Mesodermal cell (in vitro differentiated cells): Measurements from ENCODE around the gene BTG2.
"Not testable (repeated sequence)": the region's sequence is repeated elsewhere in the genome, so short reads cannot be mapped to it uniquely, and the experiment has no call there.

Source experiments
- H3K27ac ChIP-seq: 2 replicates; pipeline ENCODE4 v1.7.0; 2013; ENCODE audit warnings: mild to moderate bottlenecking, low read depth, low read length, moderate library complexity; ENCODE audit not compliant: severe bottlenecking
- H3K36me3 ChIP-seq: 2 replicates; pipeline ENCODE4 v1.7.1; 2013; ENCODE audit warnings: mild to moderate bottlenecking, low read length, moderate library complexity; ENCODE audit not compliant: control insufficient read depth, insufficient read depth
- H3K4me1 ChIP-seq: one replicate; pipeline ENCODE4 v1.7.1; 2013; ENCODE audit warnings: mild to moderate bottlenecking, low read length; ENCODE audit not compliant: insufficient read depth, control insufficient read depth, poor library complexity, severe bottlenecking
- H3K4me3 ChIP-seq: 2 replicates; pipeline ENCODE4 v1.7.0; 2013; ENCODE audit warnings: low read length, control low read depth, mild to moderate bottlenecking; ENCODE audit not compliant: insufficient read depth, poor library complexity, severe bottlenecking; ENCODE audit errors: extremely low read depth
- H3K9me3 ChIP-seq: 2 replicates; pipeline ENCODE4 v1.7.1; 2013; ENCODE audit warnings: mild to moderate bottlenecking, low read length, moderate library complexity; ENCODE audit not compliant: control insufficient read depth
- WGBS, 2 experiments: methylation state at CpG; one replicate each; pipeline ENCODE4 v1.1.5; 2013; ENCODE audit warnings: missing lambda C conversion rate in 2 of 2; ENCODE audit not compliant: insufficient coverage in 2 of 2; 5-methylcytosine and 5-hydroxymethylcytosine counted together

The BTG2 gene

DNA sequence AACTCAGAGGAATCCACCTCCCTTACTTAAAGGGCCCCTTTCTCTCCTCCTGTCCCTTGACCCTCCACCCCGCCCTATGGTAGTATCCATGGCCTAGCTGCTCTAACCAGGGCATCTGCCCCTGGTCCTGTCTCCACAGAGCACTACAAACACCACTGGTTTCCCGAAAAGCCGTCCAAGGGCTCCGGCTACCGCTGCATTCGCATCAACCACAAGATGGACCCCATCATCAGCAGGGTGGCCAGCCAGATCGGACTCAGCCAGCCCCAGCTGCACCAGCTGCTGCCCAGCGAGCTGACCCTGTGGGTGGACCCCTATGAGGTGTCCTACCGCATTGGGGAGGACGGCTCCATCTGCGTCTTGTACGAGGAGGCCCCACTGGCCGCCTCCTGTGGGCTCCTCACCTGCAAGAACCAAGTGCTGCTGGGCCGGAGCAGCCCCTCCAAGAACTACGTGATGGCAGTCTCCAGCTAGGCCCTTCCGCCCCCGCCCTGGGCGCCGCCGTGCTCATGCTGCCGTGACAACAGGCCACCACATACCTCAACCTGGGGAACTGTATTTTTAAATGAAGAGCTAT, 1.7 kb downstream of the BTG2 start:
- Histone ChIP-seq H3K27ac (no peak overlapping the region), H3K4me3 (peak overlapping the region; percentile 93), H3K36me3 (peaks cover 40% of the 10 kb centered on the region), H3K9me3 (no peaks in the 10 kb centered on the region), H3K4me1 (peaks cover 24% of the 10 kb centered on the region)
- WGBS, 2 experiments: 49 to 58% methylated on average over 11 to 13 of the region's 21 CpGs

DNA sequence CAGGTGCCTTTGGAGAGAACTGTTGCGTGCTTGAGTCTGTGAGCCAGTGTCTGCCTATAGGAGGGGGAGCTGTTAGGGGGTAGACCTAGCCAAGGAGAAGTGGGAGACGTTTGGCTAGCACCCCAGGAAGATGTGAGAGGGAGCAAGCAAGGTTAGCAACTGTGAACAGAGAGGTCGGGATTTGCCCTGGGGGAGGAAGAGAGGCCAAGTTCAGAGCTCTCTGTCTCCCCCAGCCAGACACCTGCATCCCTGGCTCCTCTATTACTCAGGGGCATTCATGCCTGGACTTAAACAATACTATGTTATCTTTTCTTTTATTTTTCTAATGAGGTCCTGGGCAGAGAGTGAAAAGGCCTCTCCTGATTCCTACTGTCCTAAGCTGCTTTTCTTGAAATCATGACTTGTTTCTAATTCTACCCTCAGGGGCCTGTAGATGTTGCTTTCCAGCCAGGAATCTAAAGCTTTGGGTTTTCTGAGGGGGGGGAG, 2.4 kb downstream of the BTG2 start:
- Histone ChIP-seq H3K9me3 (no peaks in the 10 kb centered on the region), H3K4me3 (peak overlapping the region; percentile 93), H3K4me1 (peaks cover 24% of the 10 kb centered on the region), H3K36me3 (peaks cover 40% of the 10 kb centered on the region), H3K27ac (no peak overlapping the region)
- 21 to 43% methylated on average over 2 to 3 of the region's 3 CpGs for WGBS, 2 experiments

DNA sequence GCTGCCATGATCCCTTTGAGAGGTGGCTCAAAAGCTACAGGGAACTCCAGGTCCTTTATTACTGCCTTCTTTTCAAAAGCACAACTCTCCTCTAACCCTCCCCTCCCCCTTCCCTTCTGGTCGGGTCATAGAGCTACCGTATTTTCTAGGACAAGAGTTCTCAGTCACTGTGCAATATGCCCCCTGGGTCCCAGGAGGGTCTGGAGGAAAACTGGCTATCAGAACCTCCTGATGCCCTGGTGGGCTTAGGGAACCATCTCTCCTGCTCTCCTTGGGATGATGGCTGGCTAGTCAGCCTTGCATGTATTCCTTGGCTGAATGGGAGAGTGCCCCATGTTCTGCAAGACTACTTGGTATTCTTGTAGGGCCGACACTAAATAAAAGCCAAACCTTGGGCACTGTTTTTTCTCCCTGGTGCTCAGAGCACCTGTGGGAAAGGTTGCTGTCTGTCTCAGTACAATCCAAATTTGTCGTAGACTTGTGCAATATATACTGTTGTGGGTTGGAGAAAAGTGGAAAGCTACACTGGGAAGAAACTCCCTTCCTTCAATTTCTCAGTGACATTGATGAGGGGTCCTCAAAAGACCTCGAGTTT, 3.1 kb downstream of the BTG2 start:
- H3K4me3 ChIP-seq: peak overlapping the region; percentile 93
- no peaks in the 10 kb centered on the region for H3K9me3 ChIP-seq

DNA sequence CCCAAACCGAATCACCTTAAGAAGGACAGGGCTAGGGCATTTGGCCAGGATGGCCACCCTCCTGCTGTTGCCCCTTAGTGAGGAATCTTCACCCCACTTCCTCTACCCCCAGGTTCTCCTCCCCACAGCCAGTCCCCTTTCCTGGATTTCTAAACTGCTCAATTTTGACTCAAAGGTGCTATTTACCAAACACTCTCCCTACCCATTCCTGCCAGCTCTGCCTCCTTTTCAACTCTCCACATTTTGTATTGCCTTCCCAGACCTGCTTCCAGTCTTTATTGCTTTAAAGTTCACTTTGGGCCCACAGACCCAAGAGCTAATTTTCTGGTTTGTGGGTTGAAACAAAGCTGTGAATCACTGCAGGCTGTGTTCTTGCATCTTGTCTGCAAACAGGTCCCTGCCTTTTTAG, 3.6 kb downstream of the BTG2 start:
- peaks cover 46% of the 10 kb centered on the region for H3K36me3 ChIP-seq
- no peak overlapping the region for H3K27ac ChIP-seq
- H3K4me1 ChIP-seq: peaks cover 24% of the 10 kb centered on the region
- no peaks in the 10 kb centered on the region for H3K9me3 ChIP-seq
- WGBS, 2 experiments: 80 to 91% methylated on average over 1 of the region's 1 CpG
- H3K4me3 ChIP-seq: peak overlapping the region; percentile 93

More for the DNA sequence above, 3.1 kb downstream of the BTG2 start:
- peaks cover 24% of the 10 kb centered on the region for H3K4me1 ChIP-seq
- no peak overlapping the region for H3K27ac ChIP-seq
- peaks cover 43% of the 10 kb centered on the region for H3K36me3 ChIP-seq
- WGBS, 2 experiments: 44 to 50% methylated on average over 4 of the region's 5 CpGs

DNA sequence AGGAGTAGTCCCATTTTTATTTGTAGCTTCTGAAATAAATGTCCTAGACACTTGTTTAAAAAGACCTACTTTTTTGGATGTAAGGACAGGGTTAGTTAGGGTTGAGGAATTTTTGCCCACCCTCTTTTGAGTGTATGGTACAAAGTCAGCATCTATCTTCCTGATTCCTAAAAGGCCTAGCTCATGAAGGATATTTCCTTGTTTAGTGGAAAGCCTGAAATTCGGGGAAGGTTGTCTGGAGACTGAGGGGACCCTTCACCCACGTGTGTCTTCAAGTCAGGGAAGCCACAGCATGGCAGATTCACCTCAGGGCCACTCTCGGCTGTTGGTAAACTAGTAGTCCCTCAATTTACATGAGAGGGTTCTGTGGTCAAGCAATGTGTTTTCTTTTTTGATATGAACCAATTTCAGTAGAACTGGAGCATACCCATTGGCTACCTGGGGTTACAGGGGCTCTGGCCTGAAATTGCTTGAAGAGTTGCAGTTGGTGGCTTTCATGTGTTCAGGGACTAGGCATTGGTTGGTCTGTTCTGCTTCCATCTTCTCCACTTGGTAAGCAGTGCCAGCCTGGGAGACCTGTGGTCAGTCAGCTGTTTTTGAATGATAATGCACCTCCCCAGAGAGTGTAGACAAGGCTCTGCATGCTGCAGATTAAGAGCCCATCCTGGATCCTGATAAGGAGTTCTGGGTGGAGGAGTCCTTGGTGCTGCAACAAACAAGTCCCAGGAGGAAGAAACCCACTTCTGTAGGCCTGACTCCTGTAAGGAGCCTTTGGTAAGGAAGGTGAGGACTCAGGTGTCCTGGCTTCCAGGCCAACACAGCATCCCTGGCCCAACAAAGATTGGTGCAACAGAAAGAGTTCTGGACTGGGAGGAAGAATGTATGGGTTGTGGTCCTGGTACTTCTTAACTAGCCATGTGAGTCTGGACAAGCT, 6.3 kb downstream of the BTG2 start:
- Histone ChIP-seq H3K36me3 (peaks cover 46% of the 10 kb centered on the region), H3K9me3 (no peaks in the 10 kb centered on the region), H3K27ac (no peak overlapping the region), H3K4me1 (peaks cover 27% of the 10 kb centered on the region), H3K4me3 (no peak overlapping the region)
- 83 to 100% methylated on average over 2 of the region's 3 CpGs for WGBS, 2 experiments

DNA sequence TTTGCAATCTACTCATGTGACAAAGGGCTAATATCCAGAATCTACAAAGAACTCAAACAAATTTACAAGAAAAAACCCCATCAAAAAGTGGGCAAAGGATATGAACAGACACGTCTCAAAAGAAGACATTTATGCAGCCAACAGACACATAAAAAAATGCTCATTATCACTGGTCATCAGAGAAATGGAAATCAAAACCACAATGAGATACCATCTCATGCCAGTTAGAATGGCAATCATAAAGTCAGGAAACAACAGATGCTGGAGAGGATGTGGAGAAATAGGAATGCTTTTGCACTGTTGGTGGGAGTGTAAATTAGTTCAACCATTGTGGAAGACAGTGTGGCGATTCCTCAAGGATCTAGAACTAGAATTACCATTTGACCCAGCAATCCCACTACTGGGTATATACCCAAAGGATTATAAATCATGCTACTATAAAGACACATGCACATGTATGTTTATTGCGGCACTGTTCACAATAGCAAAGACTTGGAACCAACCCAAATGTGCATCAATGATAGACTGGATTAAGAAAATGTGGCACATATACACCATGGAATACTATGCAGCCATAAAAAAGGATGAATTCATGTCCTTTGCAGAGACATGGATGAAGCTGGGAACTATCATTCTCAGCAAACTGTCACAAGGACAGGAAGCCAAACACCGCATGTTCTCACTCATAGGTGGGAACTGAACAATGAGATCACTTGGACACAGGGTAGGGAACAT, 8.9 kb downstream of the BTG2 start:
- H3K9me3 ChIP-seq, H3K4me3 ChIP-seq, H3K27ac ChIP-seq, H3K4me1 ChIP-seq: not testable (repeated sequence)
- peaks cover 20% of the 10 kb centered on the region for H3K36me3 ChIP-seq
- WGBS, 2 experiments: 100% methylated on average over 1 of the region's 4 CpGs

DNA sequence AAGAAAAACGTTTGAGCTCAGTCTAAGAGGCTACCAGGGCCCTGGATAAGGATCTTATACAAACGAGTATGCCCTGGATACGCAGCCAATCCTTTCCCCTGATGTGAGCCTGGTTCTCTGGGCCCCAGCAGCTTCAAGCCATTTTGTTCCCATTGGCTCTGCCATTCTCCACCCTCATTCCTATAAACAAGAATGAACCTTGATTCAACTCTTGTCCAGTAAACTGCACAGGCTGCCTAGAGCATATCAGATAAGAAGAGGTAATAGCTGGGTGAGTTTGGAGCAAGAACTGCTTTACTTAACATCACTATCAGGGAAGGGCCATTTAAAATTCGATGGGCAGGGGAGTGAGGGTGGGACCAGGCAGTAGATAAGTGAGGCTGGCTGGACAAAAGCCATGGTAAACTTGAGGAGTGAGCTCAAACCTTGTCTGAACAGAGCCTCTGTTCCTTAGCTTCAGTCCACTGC, 11.3 kb downstream of the BTG2 start:
- no peak overlapping the region for H3K4me3 ChIP-seq
- peaks cover 9% of the 10 kb centered on the region for H3K4me1 ChIP-seq
- no peak overlapping the region for H3K27ac ChIP-seq
- WGBS, 2 experiments: 59 to 75% methylated on average over 4 of the region's 4 CpGs
- no peaks in the 10 kb centered on the region for H3K9me3 ChIP-seq
- peaks cover 9% of the 10 kb centered on the region for H3K36me3 ChIP-seq

DNA sequence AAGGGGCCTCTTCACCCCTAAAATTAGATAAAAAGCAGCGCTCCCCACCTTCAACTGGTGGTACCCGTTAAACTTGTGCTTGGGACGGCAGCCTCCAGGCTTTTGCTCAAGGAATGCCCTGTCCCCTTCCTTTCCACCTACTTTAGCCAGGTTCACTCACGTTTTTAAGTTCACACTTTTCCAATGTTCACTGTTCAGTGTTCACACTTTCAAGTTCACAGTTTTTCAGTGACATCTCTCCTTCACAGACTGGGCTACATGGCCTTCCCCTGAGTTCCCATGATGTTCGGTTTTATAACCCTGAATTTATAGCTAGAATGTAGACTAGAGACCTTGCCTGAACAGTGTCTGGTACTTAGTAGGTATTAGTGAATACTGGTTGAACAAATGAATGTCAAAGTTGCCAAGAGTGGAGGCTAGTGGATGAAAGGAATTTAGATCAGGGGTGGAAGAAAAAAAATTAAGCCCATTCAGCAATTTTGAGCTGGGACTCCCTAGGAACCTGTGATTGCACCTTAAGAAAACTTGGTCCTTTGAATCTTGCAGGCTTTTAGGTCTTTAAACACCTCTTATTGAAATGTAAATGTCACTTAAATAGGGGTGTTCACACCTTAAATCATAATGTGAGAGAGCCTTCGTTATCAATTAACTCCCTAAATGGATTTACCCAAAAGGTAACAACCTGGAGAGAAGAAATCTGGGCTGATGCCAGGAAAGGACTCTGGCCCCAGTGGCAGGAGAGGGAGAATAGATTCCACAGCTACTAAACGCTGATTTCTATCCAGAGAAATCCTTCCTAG, 12.3 kb downstream of the BTG2 start:
- H3K4me3 ChIP-seq: no peak overlapping the region
- no peaks in the 10 kb centered on the region for H3K9me3 ChIP-seq
- 78 to 84% methylated on average over 5 of the region's 7 CpGs for WGBS, 2 experiments
- H3K27ac ChIP-seq: no peak overlapping the region
- peaks cover 15% of the 10 kb centered on the region for H3K4me1 ChIP-seq
- peaks cover 6% of the 10 kb centered on the region for H3K36me3 ChIP-seq

DNA sequence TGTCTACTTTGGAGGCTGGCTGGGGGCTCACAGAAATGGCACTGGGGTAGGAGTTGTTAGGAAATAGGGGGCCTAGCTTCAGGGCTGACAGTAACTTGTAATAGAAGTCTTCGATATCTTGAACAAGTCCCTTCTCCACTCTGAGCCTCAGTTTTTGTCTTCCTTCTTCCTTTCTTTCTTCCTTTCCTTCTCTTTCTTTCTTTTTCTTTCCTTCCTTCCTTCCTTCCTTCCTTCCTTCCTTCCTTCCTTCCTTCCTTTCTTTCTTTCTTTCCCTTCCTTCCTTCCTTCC, 12.9 kb downstream of the BTG2 start:
- 86 to 100% methylated on average over 1 of the region's 1 CpG for WGBS, 2 experiments
- peaks cover 5% of the 10 kb centered on the region for H3K36me3 ChIP-seq
- H3K4me3 ChIP-seq: no peak overlapping the region
- peaks cover 17% of the 10 kb centered on the region for H3K4me1 ChIP-seq
- H3K27ac ChIP-seq: no peak overlapping the region
- H3K9me3 ChIP-seq: no peaks in the 10 kb centered on the region
